Peyer's patch (tissue), 4 donors: ENCODE data around the gene AKIRIN2. TPM values are rescaled to one million over a fixed set of nuclear protein-coding genes. Genes with fewer than 3 reads are reported as not detected.

Source experiments
- DNase-seq, 3 donors: peaks; one replicate each; pipeline ENCODE4 v3.0.0-alpha.2; 2017 to 2019
- H3K27ac ChIP-seq, 4 donors: fragments of 200-600 bp; sonication (generic); one replicate each; pipeline ENCODE4 v1.5.1; 2016 to 2019
- H3K27me3 ChIP-seq, 2 donors: fragments of 200-600 bp; sonication (generic); one replicate each; pipeline ENCODE4 v1.5.1; 2019
- H3K36me3 ChIP-seq, 3 donors: fragments of 200-600 bp; sonication (generic); one replicate each; pipeline ENCODE4 v1.5.1; 2016 to 2019
- H3K4me1 ChIP-seq, 4 donors: fragments of 200-600 bp; sonication (generic); one replicate each; pipeline ENCODE4 v1.5.1; 2016 to 2019
- H3K4me3 ChIP-seq, 4 donors: fragments of 200-600 bp; sonication (generic); 1 replicate in 3 of 4; 2 replicates in 1 of 4; pipeline ENCODE4 v1.5.1; 2016 to 2019; ENCODE audit warnings: mild to moderate bottlenecking in 1 of 4
- H3K9me3 ChIP-seq, 4 donors: fragments of 200-600 bp; sonication (generic); one replicate each; pipeline ENCODE4 v1.5.1; 2016 to 2019; ENCODE audit warnings: mild to moderate bottlenecking in 1 of 4
- CTCF ChIP-seq, 6 experiments: fragments of 450-650 bp in 4 of 6; fragments of 200-600 bp in 2 of 6; sonication (generic) in 1 of 6; IDR thresholded peaks; one replicate each; pipeline ENCODE4 v1.5.1; 2017 to 2019; ENCODE audit warnings: antibody characterized with exemption in 6 of 6, mild to moderate bottlenecking in 3 of 6, moderate library complexity in 1 of 6
- POLR2A ChIP-seq, 2 donors: fragments of 450-650 bp; IDR thresholded peaks; one replicate each; pipeline ENCODE4 v1.5.1; 2017; ENCODE audit warnings: antibody characterized with exemption in 2 of 2, mild to moderate bottlenecking in 2 of 2, moderate library complexity in 2 of 2
- small RNA-seq, 2 donors: library from RNA; depleted of rRNA; stranded (forward); fragments of <200 nt; gene quantifications; one replicate each; pipeline ENCODE3, GENCODE V24; 2016
- total RNA-seq, 4 donors: library from RNA; depleted of rRNA; stranded (reverse); fragments of >200 nt; gene quantifications; one replicate each; pipeline ENCODE4 v1.1.0, GENCODE V29; 2016

The AKIRIN2 gene
- total RNA-seq, 4 donors from 2014 or later, result 24.6 to 38.2 (median 28.3) TPM

GRCh38 chr6:87636315-87636714, 65.7 kb downstream of the AKIRIN2 start:
- H3K4me3 ChIP-seq, result no peak overlapping the region
- H3K27me3 ChIP-seq, result no peaks in the 10 kb centered on the region
- H3K9me3 ChIP-seq, result no peaks in the 10 kb centered on the region
- peaks cover 0 to 10% (median 0%) of the 10 kb centered on the region in 3 donors for H3K36me3 ChIP-seq
- H3K4me1 ChIP-seq, result no peaks in the 10 kb centered on the region
- H3K27ac ChIP-seq, result no peak overlapping the region
- DNase-seq, result no peak
- no peak for TF ChIP-seq CTCF (IDR thresholded peaks at IDR 0.05)
- no peak for TF ChIP-seq POLR2A (IDR thresholded peaks at IDR 0.05)

GRCh38 chr6:87633851-87634250, 68.2 kb downstream of the AKIRIN2 start:
- Histone ChIP-seq H3K4me1 (no peaks in the 10 kb centered on the region), H3K36me3 (peaks cover 0 to 10% (median 0%) of the 10 kb centered on the region in 3 donors), H3K27ac (no peak overlapping the region), H3K4me3 (no peak overlapping the region), H3K9me3 (no peaks in the 10 kb centered on the region), H3K27me3 (no peaks in the 10 kb centered on the region)
- TF ChIP-seq CTCF (IDR thresholded peaks at IDR 0.05) (no peak), POLR2A (IDR thresholded peaks at IDR 0.05) (no peak)
- DNase-seq, result no peak

DNA sequence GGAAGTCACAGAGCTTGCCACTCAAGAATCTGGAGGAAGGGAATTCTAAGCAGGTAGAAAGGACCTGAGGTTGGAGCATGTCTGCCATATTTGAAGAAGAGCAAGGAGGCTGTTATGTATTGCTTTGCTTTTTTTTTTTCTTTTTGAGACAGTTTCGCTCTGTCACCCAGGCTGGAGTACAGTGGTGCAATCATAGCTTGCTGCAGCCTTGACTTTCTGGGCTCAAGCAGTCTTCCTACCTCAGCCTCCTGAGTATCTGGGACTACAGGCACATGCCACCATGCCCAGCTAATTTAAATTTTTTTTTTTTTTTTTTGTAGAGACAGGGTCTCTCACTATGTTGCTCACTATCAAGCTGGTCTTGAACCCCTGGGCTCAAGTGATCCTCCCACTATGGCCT, 71.3 kb downstream of the AKIRIN2 start:
- H3K9me3 ChIP-seq, result no peaks in the 10 kb centered on the region
- no peaks in the 10 kb centered on the region for H3K4me1 ChIP-seq
- no peak for DNase-seq
- no peaks in the 10 kb centered on the region for H3K27me3 ChIP-seq
- no peak overlapping the region for H3K4me3 ChIP-seq
- H3K27ac ChIP-seq, result no peak overlapping the region
- TF ChIP-seq POLR2A (IDR thresholded peaks at IDR 0.05) (no peak), CTCF (IDR thresholded peaks at IDR 0.05) (no peak)
- peaks cover 0 to 3% (median 0%) of the 10 kb centered on the region in 3 donors for H3K36me3 ChIP-seq

- H3K36me3 ChIP-seq, result no peaks in the 10 kb centered on the region
- no peak overlapping the region for H3K4me3 ChIP-seq
- no peak for TF ChIP-seq POLR2A (IDR thresholded peaks at IDR 0.05)
- TF ChIP-seq CTCF (IDR thresholded peaks at IDR 0.05), result no peak
- no peaks in the 10 kb centered on the region for H3K27me3 ChIP-seq
- no peaks in the 10 kb centered on the region for H3K9me3 ChIP-seq
- no peaks in the 10 kb centered on the region for H3K4me1 ChIP-seq
- no peak overlapping the region for H3K27ac ChIP-seq
- no peak for DNase-seq
Measured at GRCh38 chr6:87628881-87629280, 73.2 kb downstream of the AKIRIN2 start.

GRCh38 chr6:87628424-87628823, 73.6 kb downstream of the AKIRIN2 start:
- no peak for TF ChIP-seq CTCF (IDR thresholded peaks at IDR 0.05)
- TF ChIP-seq POLR2A (IDR thresholded peaks at IDR 0.05), result no peak
- Histone ChIP-seq H3K36me3 (no peaks in the 10 kb centered on the region), H3K27ac (peak overlapping the region in 1 of 4 donors; percentile 2), H3K27me3 (no peaks in the 10 kb centered on the region), H3K9me3 (no peaks in the 10 kb centered on the region), H3K4me1 (no peaks in the 10 kb centered on the region), H3K4me3 (no peak overlapping the region)
- DNase-seq, result no peak

Small RNA genes within 50 kb of the gene (small RNA-seq; reads per million reads assigned to genes)
- gene RF01210, result 0 reads per million in 2 donors

Other genes with a start within 250 kb of the AKIRIN2 start
- gene SLC35A1, start 229.3 kb downstream of the AKIRIN2 start, total RNA-seq, result 10 to 100 TPM in 3 of 4 donors, 1 to 10 TPM in 1; 3.3 to 20.7 (median 12.4) TPM
- gene RARS2, start 112.2 kb downstream of the AKIRIN2 start, total RNA-seq, result 10 to 100 TPM; 26.4 to 48.5 (median 44.8) TPM
- 10 to 100 TPM; 11.2 to 24.8 (median 16.9) TPM for gene ORC3, start 112.1 kb downstream of the AKIRIN2 start, total RNA-seq